Esophagus muscularis mucosa (tissue), 3 donors: Measurements from ENCODE around the gene ANKRD29.

ENCODE experiments used
- POLR2A ChIP-seq: fragments of 450-650 bp; IDR thresholded peaks from one replicate; pipeline ENCODE4 v1.6.1; 2017; ENCODE audit warnings: antibody characterized with exemption, moderate library complexity, mild to moderate bottlenecking, low read depth
- POLR2AphosphoS5 ChIP-seq, 2 donors: sonication (generic); formaldehyde crosslinking; IDR thresholded peaks; one replicate each; pipeline ENCODE4 v1.6.1; 2017; ENCODE audit warnings: antibody characterized with exemption in 2 of 2
- TF ChIP-seq, protein P1 (sequence below), 3 experiments: fragments of 200-600 bp in 2 of 3; fragments of 450-650 bp in 1 of 3; sonication (generic) in 2 of 3; IDR thresholded peaks; one replicate each; pipeline ENCODE4 v1.5.1; 2017 to 2019; ENCODE audit warnings: antibody characterized with exemption in 3 of 3, mild to moderate bottlenecking in 2 of 3, moderate library complexity in 1 of 3

DNA sequence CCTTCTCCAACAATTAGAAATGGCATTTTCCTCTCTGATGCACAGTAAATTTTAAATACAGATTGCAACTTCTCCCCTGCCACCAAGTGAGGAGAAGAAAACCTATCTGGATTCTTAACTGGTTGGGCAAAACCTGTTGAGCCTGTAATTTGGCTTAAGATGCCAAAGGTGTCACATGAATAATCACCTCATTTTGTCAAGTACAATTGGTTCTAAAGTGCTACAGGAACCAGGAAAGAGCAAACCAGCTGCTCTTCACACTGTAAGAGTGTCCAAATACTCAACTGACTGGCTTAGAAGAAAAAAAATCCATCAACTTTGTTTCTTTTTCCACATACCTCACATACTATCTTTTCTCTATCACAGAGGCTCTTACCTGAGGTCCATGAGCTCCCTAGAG, 111.8 kb downstream of the ANKRD29 start:
- TF ChIP-seq, protein P1, sequence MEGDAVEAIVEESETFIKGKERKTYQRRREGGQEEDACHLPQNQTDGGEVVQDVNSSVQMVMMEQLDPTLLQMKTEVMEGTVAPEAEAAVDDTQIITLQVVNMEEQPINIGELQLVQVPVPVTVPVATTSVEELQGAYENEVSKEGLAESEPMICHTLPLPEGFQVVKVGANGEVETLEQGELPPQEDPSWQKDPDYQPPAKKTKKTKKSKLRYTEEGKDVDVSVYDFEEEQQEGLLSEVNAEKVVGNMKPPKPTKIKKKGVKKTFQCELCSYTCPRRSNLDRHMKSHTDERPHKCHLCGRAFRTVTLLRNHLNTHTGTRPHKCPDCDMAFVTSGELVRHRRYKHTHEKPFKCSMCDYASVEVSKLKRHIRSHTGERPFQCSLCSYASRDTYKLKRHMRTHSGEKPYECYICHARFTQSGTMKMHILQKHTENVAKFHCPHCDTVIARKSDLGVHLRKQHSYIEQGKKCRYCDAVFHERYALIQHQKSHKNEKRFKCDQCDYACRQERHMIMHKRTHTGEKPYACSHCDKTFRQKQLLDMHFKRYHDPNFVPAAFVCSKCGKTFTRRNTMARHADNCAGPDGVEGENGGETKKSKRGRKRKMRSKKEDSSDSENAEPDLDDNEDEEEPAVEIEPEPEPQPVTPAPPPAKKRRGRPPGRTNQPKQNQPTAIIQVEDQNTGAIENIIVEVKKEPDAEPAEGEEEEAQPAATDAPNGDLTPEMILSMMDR (IDR thresholded peaks at IDR 0.05) = no peak
- TF ChIP-seq POLR2A = no peak
- TF ChIP-seq POLR2AphosphoS5 (IDR thresholded peaks at IDR 0.05) = no peak
